Parathyroid adenoma (tissue), 2 donors: Measurements from ENCODE around the gene CLSTN2.

Experiments used
- H2AFZ ChIP-seq: fragments of 300-600 bp; sonication (generic); one replicate; pipeline ENCODE4 v1.7.0; 2017; ENCODE audit warnings: antibody characterized with exemption, mild to moderate bottlenecking
- H3K27ac ChIP-seq: fragments of 300-600 bp; sonication (generic); one replicate; pipeline ENCODE4 v1.7.0; 2017
- H3K27me3 ChIP-seq: fragments of 300-600 bp; sonication (generic); one replicate; pipeline ENCODE4 v1.7.0; 2017; ENCODE audit warnings: low read length; ENCODE audit not compliant: control insufficient read depth, insufficient read depth
- H3K36me3 ChIP-seq: fragments of 300-600 bp; sonication (generic); one replicate; pipeline ENCODE4 v1.7.0; 2017; ENCODE audit warnings: low read length; ENCODE audit not compliant: control insufficient read depth, insufficient read depth
- H3K4me1 ChIP-seq: fragments of 300-600 bp; sonication (generic); one replicate; pipeline ENCODE4 v1.7.0; 2017; ENCODE audit warnings: control low read depth
- H3K4me2 ChIP-seq: fragments of 300-600 bp; sonication (generic); one replicate; pipeline ENCODE4 v1.7.0; 2017; ENCODE audit warnings: low read length
- H3K4me3 ChIP-seq: fragments of 300-600 bp; sonication (generic); one replicate; pipeline ENCODE4 v1.7.0; 2017; ENCODE audit warnings: low read depth, low read length
- H3K79me2 ChIP-seq: fragments of 300-600 bp; sonication (generic); one replicate; pipeline ENCODE4 v1.7.0; 2017; ENCODE audit warnings: control low read depth
- H3K9ac ChIP-seq: fragments of 300-600 bp; sonication (generic); one replicate; pipeline ENCODE4 v1.7.0; 2017; ENCODE audit warnings: mild to moderate bottlenecking
- H3K9me3 ChIP-seq: fragments of 300-600 bp; sonication (generic); one replicate; pipeline ENCODE4 v1.7.0; 2017; ENCODE audit warnings: low read length; ENCODE audit not compliant: control insufficient read depth
- CTCF ChIP-seq: fragments of 300-600 bp; sonication (generic); IDR thresholded peaks from one replicate; pipeline ENCODE4 v1.7.0; 2017; ENCODE audit warnings: antibody characterized with exemption, mild to moderate bottlenecking
- donor health status: primary hyperparathyroidism.

The CLSTN2 gene

GRCh38 chr3:140216249-140216648 is 281.3 kb downstream of the CLSTN2 start:
- no peak overlapping the region for H3K9ac ChIP-seq
- no peak overlapping the region for H3K27ac ChIP-seq
- no peaks in the 10 kb centered on the region for H3K79me2 ChIP-seq
- no peak overlapping the region for H3K4me3 ChIP-seq
- TF ChIP-seq CTCF = no peak
- no peak overlapping the region for H3K4me2 ChIP-seq
- no peaks in the 10 kb centered on the region for H3K36me3 ChIP-seq
- H3K9me3 ChIP-seq = no peaks in the 10 kb centered on the region
- H3K4me1 ChIP-seq = no peaks in the 10 kb centered on the region
- no peak overlapping the region for H2AFZ ChIP-seq
- no peaks in the 10 kb centered on the region for H3K27me3 ChIP-seq

- Histone ChIP-seq H3K9me3 (no peaks in the 10 kb centered on the region), H3K9ac (no peak overlapping the region), H3K27ac (no peak overlapping the region), H3K36me3 (no peaks in the 10 kb centered on the region), H3K4me1 (no peaks in the 10 kb centered on the region), H3K27me3 (no peaks in the 10 kb centered on the region), H3K4me2 (no peak overlapping the region), H2AFZ (no peak overlapping the region), H3K79me2 (no peaks in the 10 kb centered on the region), H3K4me3 (no peak overlapping the region)
- TF ChIP-seq CTCF = no peak
Observed at GRCh38 chr3:140219291-140219690, 284.3 kb downstream of the CLSTN2 start.

GRCh38 chr3:140219923-140220452 is 285.0 kb downstream of the CLSTN2 start:
- Histone ChIP-seq H3K27ac (no peak overlapping the region), H3K4me3 (no peak overlapping the region), H3K79me2 (no peaks in the 10 kb centered on the region), H2AFZ (no peak overlapping the region), H3K4me1 (no peaks in the 10 kb centered on the region), H3K9me3 (no peaks in the 10 kb centered on the region), H3K36me3 (no peaks in the 10 kb centered on the region), H3K27me3 (no peaks in the 10 kb centered on the region), H3K4me2 (no peak overlapping the region), H3K9ac (no peak overlapping the region)
- TF ChIP-seq CTCF = no peak

GRCh38 chr3:140223197-140223596 is 288.2 kb downstream of the CLSTN2 start:
- Histone ChIP-seq H3K27me3 (no peaks in the 10 kb centered on the region), H2AFZ (no peak overlapping the region), H3K36me3 (no peaks in the 10 kb centered on the region), H3K4me2 (no peak overlapping the region), H3K9ac (no peak overlapping the region), H3K79me2 (no peaks in the 10 kb centered on the region), H3K4me1 (no peaks in the 10 kb centered on the region), H3K27ac (no peak overlapping the region), H3K9me3 (no peaks in the 10 kb centered on the region), H3K4me3 (no peak overlapping the region)
- no peak for TF ChIP-seq CTCF

GRCh38 chr3:140223631-140224030 is 288.6 kb downstream of the CLSTN2 start:
- H3K27me3 ChIP-seq = no peaks in the 10 kb centered on the region
- H3K9ac ChIP-seq = no peak overlapping the region
- H2AFZ ChIP-seq = no peak overlapping the region
- H3K27ac ChIP-seq = no peak overlapping the region
- no peak overlapping the region for H3K4me2 ChIP-seq
- no peaks in the 10 kb centered on the region for H3K9me3 ChIP-seq
- no peaks in the 10 kb centered on the region for H3K79me2 ChIP-seq
- no peaks in the 10 kb centered on the region for H3K36me3 ChIP-seq
- no peak overlapping the region for H3K4me3 ChIP-seq
- TF ChIP-seq CTCF = no peak
- no peaks in the 10 kb centered on the region for H3K4me1 ChIP-seq
